ENCODE data around the gene OR52E5.

Gene OR52E5

DNA sequence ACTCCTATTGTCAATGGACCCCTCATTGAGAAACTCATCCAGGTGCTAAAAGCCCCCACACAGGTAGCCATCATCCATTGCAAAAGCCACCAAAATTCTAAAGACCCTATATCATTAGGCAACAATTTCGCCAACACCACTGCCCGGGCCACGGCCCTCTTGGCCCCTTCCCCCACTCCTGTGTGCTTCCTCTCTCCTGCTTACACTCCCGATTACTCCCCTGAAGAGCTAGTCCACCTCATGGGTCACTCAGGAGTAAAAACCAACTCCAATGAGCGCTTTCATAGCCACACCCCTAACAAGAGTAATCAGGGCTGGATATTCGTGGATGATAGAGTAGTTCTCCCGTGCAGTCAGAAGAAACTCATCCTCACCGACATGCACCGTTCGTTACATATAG lies 40.1 kb downstream of the OR52E5 start:
- no peak for DNase-seq

GRCh38 chr11:5937868-5938602 lies 45.0 kb downstream of the OR52E5 start:
- DNase-seq, result no peak

- DNase-seq, result no peak
Measured at GRCh38 chr11:5938603-5938965, 45.6 kb downstream of the OR52E5 start.

GRCh38 chr11:5940748-5941147 lies 47.7 kb downstream of the OR52E5 start:
- no peak for DNase-seq

DNA sequence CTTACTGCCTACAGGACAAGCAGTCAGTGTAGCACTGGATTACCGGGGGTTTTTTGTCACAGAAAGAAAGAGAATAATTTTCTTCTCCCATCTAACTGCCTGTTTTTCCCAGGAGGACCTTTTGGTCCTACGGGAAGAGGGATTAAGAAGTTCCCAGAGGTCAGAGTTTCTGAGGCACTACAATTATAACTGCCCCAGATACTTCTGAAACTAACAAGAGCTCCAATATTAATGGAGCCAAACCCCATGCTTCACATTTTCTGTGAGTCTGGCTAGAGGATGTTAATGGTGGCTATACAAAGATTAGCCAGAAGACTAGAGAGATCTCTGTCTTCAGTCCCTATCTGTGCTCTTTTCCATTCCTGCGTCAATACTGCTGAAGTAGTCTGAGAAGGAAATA lies 48.9 kb downstream of the OR52E5 start, which contains the start of gene OR56A3:
Gene OR56A3 (plus strand): TSS at position 301 of the 400 bp plus-strand sequence. CDS start 5,096 bp downstream, outside the sequence.
- DNase-seq, result no peak
